VCaP (cell line): Measurements from ENCODE around the gene LMX1B.

Experiments
- H3K27ac ChIP-seq: fragments of 450-650 bp; 2 replicates; pipeline ENCODE4 v1.5.1; 2017
- TF ChIP-seq, protein P1 (sequence below): fragments of 450-650 bp; conservative IDR thresholded peaks from 2 replicates; pipeline ENCODE4 v1.5.1; 2017; ENCODE audit warnings: mild to moderate bottlenecking, moderate library complexity

LMX1B gene

DNA sequence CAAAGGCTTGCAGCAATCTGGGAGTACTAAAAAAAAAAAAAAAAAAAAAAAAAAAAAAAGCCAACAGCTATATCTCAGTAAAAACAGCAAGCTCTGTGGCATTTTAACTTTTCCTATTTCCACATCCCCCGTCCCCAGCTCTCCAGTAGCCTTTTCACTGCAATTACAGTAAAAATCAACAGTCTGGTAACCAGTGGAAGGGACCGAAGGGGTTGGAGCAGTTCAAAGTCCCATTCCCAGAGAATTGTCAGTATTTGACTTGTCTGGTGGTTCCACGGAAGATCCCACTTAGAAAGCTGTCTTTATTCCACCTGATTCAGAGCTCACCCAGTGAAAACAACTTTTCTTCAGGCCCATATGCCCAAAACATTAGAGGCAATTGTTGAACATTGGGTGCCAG, 119.3 kb downstream of the LMX1B start:
- TF ChIP-seq, protein P1, sequence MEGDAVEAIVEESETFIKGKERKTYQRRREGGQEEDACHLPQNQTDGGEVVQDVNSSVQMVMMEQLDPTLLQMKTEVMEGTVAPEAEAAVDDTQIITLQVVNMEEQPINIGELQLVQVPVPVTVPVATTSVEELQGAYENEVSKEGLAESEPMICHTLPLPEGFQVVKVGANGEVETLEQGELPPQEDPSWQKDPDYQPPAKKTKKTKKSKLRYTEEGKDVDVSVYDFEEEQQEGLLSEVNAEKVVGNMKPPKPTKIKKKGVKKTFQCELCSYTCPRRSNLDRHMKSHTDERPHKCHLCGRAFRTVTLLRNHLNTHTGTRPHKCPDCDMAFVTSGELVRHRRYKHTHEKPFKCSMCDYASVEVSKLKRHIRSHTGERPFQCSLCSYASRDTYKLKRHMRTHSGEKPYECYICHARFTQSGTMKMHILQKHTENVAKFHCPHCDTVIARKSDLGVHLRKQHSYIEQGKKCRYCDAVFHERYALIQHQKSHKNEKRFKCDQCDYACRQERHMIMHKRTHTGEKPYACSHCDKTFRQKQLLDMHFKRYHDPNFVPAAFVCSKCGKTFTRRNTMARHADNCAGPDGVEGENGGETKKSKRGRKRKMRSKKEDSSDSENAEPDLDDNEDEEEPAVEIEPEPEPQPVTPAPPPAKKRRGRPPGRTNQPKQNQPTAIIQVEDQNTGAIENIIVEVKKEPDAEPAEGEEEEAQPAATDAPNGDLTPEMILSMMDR: no peak
- no peak overlapping the region for H3K27ac ChIP-seq

DNA sequence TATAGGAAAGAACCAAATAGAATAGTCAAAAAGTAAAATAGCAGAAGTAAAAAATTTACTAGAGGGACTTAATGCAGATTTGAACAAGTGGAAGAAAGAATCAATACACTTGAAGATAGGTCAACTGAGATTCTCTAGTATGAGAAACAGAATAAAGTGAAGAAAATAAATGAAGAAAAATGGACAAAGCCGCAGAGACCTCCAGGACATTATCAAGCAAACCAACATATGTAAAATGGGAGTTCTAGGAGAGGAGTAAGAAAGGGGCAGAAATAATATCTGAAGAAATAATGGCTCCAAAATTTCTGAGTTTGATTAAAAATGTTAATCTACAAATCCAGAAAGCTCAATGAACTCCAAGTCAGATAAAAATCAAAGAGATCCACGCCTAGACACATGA, 121.1 kb downstream of the LMX1B start:
- TF ChIP-seq, protein P1: no peak
- no peak overlapping the region for H3K27ac ChIP-seq

DNA sequence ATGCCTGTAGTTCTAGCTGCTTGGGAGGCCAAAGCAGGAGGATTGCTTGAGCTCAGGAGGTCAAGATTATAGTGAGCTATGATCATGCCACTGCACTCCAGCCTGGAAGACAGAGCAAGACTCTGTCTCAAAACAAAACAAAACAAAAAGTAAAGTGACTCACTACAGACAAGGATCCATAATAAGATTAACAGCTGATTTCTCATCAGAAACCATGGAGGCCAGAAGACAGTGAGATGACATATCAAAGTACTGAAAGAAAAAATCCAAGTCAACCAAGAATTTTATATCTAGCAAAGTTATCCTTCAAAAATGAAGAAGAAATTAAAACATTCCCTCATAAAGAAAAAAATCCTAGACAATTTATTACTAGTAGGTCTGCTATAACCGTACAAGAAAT, 121.8 kb downstream of the LMX1B start:
- TF ChIP-seq, protein P1: no peak
- no peak overlapping the region for H3K27ac ChIP-seq

DNA sequence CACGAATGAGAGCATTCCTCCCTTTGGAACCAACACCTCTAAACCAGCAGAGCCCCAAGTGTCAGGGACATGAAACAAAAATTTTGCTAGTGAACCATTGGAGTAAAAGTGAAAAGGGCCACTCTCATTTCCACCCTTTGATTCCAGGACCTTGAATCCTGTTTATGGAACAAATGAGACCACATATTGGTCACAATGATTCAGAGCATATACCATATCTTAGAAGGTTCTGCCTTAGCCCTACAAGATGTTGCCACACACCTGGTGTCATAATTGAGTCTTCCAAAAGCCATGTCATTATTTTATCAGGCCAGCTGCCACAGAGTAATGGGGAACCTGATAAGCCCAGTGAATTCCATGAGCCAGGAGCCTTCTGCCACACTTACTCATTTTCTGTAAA, 124.8 kb downstream of the LMX1B start:
- TF ChIP-seq, protein P1: no peak
- H3K27ac ChIP-seq: no peak overlapping the region

DNA sequence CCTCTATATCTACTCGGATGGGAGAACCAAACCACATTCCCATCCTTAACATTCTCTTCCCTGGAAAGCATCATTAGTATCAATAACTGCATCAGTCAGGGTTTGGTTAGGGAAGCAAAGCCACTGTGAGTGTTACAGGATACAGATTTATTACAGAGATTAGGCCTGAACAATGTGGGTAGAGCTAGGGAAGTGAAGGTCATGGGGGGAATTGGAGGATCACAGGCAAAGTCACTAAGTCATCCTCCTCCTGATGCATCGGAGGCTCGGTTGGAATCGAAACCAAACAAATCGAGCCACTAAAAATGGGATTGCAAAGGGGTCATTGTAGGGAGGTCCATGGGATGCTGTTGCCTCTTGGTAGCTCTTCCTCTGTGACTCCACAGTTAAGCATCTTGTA, 129.3 kb downstream of the LMX1B start:
- H3K27ac ChIP-seq: no peak overlapping the region
- TF ChIP-seq, protein P1: no peak

DNA sequence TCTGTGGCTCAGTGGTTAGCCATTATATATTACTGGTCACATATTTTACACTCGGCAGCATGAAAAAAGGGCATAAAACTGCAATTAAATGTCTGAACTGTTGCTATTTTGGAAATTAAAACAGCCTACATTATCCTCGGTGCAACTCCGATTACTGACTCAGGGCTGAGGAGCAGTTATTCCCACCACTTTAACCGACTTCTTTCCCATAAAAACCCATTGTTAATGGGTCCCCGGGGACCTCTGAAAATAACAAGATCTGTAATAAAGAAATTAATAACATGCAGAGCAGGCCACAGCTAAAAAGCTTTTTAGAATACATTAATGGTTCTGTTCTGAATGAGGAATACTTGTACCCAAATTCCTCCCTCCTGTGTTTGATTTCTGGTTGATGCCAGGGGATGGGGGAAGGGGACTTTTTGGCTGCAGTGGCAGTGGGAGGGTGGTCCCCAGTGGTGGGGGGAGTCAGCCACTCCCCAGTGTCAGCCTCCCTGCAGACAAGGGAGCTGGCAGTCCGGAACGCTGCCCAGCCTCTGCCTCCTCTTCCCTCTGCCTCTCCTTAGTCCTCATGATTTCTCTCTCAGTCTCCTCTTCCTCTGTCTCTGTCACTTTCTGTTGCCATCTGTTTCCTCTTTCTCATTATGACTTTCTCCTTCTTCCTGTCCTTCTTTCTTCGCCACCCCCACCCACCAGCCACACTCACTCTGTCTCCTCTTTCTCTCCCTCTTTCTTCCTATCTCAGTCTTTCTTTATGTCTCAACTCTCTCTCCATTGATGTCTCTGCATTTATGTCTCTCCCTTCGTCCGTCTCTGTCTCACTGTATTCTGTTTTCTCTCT, 132.1 kb downstream of the LMX1B start:
- no peak overlapping the region for H3K27ac ChIP-seq

More for the DNA sequence above, 132.1 kb downstream of the LMX1B start:
- TF ChIP-seq, protein P1: no peak
